Raji (cell line): ENCODE measurements around the gene BAIAP2L2.

Source experiments
- POLR2A ChIP-seq: IDR thresholded peaks from 2 replicates; pipeline ENCODE4 v1.6.1; 2011; ENCODE audit warnings: low read depth, low read length, control low read depth; ENCODE audit not compliant: insufficient read depth

The BAIAP2L2 gene

GRCh38 chr22:38071421-38072321, 38.8 kb downstream of the BAIAP2L2 start:
- no peak for TF ChIP-seq POLR2A

- no peak for TF ChIP-seq POLR2A
Observed at GRCh38 chr22:38070250-38070921, 40.1 kb downstream of the BAIAP2L2 start.

- no peak for TF ChIP-seq POLR2A
Observed at GRCh38 chr22:38069372-38070249, 40.9 kb downstream of the BAIAP2L2 start.

- TF ChIP-seq POLR2A, result no peak
Observed at GRCh38 chr22:38068641-38069371, 41.7 kb downstream of the BAIAP2L2 start.

- no peak for TF ChIP-seq POLR2A
Observed at GRCh38 chr22:38067761-38068360, 42.6 kb downstream of the BAIAP2L2 start.

- TF ChIP-seq POLR2A, result no peak
Observed at GRCh38 chr22:38067028-38067415, 43.5 kb downstream of the BAIAP2L2 start.

- no peak for TF ChIP-seq POLR2A
Observed at GRCh38 chr22:38066381-38067027, 44.0 kb downstream of the BAIAP2L2 start.

GRCh38 chr22:38065539-38065938, 44.9 kb downstream of the BAIAP2L2 start:
- no peak for TF ChIP-seq POLR2A

- no peak for TF ChIP-seq POLR2A
Observed at GRCh38 chr22:38062791-38063190, 47.7 kb downstream of the BAIAP2L2 start.

GRCh38 chr22:38056969-38057891, 53.3 kb downstream of the BAIAP2L2 start, which contains the start of gene PICK1:
TSS of gene PICK1 (plus strand) at chr22:38057404. CDS start at chr22:38057810, 406 bp downstream.
- TF ChIP-seq POLR2A, result peak; percentile 50

- no peak for TF ChIP-seq POLR2A
Observed at GRCh38 chr22:38051900-38052862, 58.3 kb downstream of the BAIAP2L2 start.
